ENCODE measurements around the gene UBE2QL1.

Gene UBE2QL1

GRCh38 chr5:6431214-6432195 is 17.2 kb upstream of the UBE2QL1 start:
- Histone ChIP-seq H3K36me3 (ENCODE audit: control insufficient read depth in 2 of 2, insufficient read depth in 1 of 2, low read length in 2 of 2) (no peaks in the 10 kb centered on the region), H3K27ac (ENCODE audit: extremely low read depth, low read depth, low read length) (no peak overlapping the region), H3K9me3 (ENCODE audit: control insufficient read depth, insufficient read depth, low read depth, low read length) (no peaks in the 10 kb centered on the region), H3K4me3 (ENCODE audit: low read depth, low read length) (no peak overlapping the region), H3K4me1 (ENCODE audit: control insufficient read depth, insufficient read depth, low read length) (no peaks in the 10 kb centered on the region)
- ChIA-PET POLR2A (no interaction called here), CTCF (no interaction called here)
- TF ChIP-seq HOXD13 (CRISPR knock-in tag; IDR thresholded peaks at IDR 0.05; ENCODE audit: borderline replicate concordance) (no peak), ZNF571 (tag by site-specific recombination; IDR thresholded peaks at IDR 0.05) (no peak), ZBTB6 (tag by site-specific recombination; IDR thresholded peaks at IDR 0.05) (no peak), ZBTB21 (tag by site-specific recombination; IDR thresholded peaks at IDR 0.05) (no peak), ZNF792 (tag by site-specific recombination; IDR thresholded peaks at IDR 0.05) (no peak), ZIC2 (tag by site-specific recombination; IDR thresholded peaks at IDR 0.05) (no peak), ZNF155 (tag by site-specific recombination; IDR thresholded peaks at IDR 0.05) (no peak), ZNF24 (tag by site-specific recombination; IDR thresholded peaks at IDR 0.05) (no peak), ZNF692 (tag by site-specific recombination; IDR thresholded peaks at IDR 0.05) (no peak), ZXDB (tag by site-specific recombination; IDR thresholded peaks at IDR 0.05) (no peak), ZNF311 (tag by site-specific recombination; IDR thresholded peaks at IDR 0.05; ENCODE audit: borderline replicate concordance) (no peak), KLF1 (tag by site-specific recombination; IDR thresholded peaks at IDR 0.05) (no peak), BCL11A (tag by site-specific recombination; IDR thresholded peaks at IDR 0.05; ENCODE audit: low read depth) (no peak), ZNF548 (tag by site-specific recombination; IDR thresholded peaks at IDR 0.05) (no peak), MEIS1 (CRISPR knock-in tag; IDR thresholded peaks at IDR 0.05; ENCODE audit: borderline replicate concordance) (no peak)

- Histone ChIP-seq H3K9me3 (ENCODE audit: control insufficient read depth, insufficient read depth, low read depth, low read length) (no peaks in the 10 kb centered on the region), H3K4me3 (ENCODE audit: low read depth, low read length) (no peak overlapping the region), H3K4me1 (ENCODE audit: control insufficient read depth, insufficient read depth, low read length) (no peaks in the 10 kb centered on the region), H3K27ac (ENCODE audit: extremely low read depth, low read depth, low read length) (no peak overlapping the region), H3K36me3 (ENCODE audit: control insufficient read depth in 2 of 2, insufficient read depth in 1 of 2, low read length in 2 of 2) (no peaks in the 10 kb centered on the region)
- ChIA-PET CTCF (no interaction called here), POLR2A (no interaction called here)
- TF ChIP-seq OVOL3 (tag by site-specific recombination; IDR thresholded peaks at IDR 0.05) (no peak), ZFP3 (tag by site-specific recombination; IDR thresholded peaks at IDR 0.05; ENCODE audit: low read depth) (no peak), ZNF521 (tag by site-specific recombination; IDR thresholded peaks at IDR 0.05) (no peak), ZNF747 (tag by site-specific recombination; IDR thresholded peaks at IDR 0.05) (no peak), ZNF664 (tag by site-specific recombination; IDR thresholded peaks at IDR 0.05) (no peak), ZNF223 (tag by site-specific recombination; IDR thresholded peaks at IDR 0.05) (no peak), ZSCAN23 (tag by site-specific recombination; IDR thresholded peaks at IDR 0.05) (no peak), ZNF785 (tag by site-specific recombination; IDR thresholded peaks at IDR 0.05) (no peak), HIC1 (tag by site-specific recombination; IDR thresholded peaks at IDR 0.05) (no peak), KLF10 (tag by site-specific recombination; IDR thresholded peaks at IDR 0.05) (no peak), SP2 (tag by site-specific recombination; IDR thresholded peaks at IDR 0.05) (no peak), ZNF26 (tag by site-specific recombination; IDR thresholded peaks at IDR 0.05) (no peak), ZBTB48 (tag by site-specific recombination; IDR thresholded peaks at IDR 0.05) (no peak), ZNF138 (tag by site-specific recombination; IDR thresholded peaks at IDR 0.05; ENCODE audit: borderline replicate concordance) (no peak), SP7 (tag by site-specific recombination; IDR thresholded peaks at IDR 0.05) (no peak), ZNF133 (tag by site-specific recombination; IDR thresholded peaks at IDR 0.05) (no peak), BCL11A (tag by site-specific recombination; IDR thresholded peaks at IDR 0.05; ENCODE audit: low read depth) (no peak)
These were observed 16.5 kb upstream of the UBE2QL1 start for GRCh38 chr5:6432206-6432605.

Measured in HEK293 (cell line).